ENCODE results near the gene CD99.
"Not testable (repeated sequence)": the region's sequence is repeated elsewhere in the genome, so short reads cannot be mapped to it uniquely, and the experiment has no call there.

The CD99 gene

DNA sequence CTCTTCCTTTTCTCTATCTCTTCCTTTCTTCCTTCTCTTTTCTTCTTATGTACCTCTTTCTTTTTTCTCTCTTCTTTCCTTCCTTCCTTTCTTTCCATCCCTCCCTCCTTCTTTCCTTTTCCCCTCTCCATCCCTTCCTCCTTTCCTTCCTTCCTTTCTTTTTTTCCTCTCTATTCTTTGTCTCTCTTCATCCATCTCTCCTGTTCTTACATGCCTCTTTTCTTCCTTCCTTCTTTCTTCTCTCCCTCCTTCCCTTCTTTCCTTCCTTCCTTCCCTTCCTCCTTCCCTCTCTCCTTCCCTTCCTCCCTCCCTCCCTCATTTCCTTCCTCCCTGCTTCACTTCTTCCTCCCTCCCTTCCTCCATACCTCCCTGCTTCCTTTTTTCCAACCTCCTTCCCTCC, 41.6 kb downstream of the CD99 start:
- DNase-seq: no peak

DNA sequence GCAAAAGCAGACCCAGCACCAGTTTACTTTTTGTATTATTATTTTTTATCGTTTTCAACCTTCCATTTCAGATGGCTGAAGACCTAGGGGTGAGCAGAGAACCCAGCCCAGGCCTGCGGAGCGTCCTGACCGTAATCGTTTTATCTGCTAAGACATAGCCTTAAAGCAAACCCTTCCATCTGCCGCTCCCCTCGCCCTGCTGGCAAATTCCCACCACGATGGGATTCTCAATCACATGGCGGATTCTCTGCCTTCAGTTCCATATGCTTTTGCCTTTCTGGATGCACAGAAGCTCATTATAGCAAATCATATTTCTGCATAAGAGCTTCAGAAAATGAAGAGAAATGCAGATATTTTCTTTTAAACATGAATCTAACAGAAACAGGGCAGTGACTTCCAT, 42.2 kb downstream of the CD99 start:
- no peak for DNase-seq

DNA sequence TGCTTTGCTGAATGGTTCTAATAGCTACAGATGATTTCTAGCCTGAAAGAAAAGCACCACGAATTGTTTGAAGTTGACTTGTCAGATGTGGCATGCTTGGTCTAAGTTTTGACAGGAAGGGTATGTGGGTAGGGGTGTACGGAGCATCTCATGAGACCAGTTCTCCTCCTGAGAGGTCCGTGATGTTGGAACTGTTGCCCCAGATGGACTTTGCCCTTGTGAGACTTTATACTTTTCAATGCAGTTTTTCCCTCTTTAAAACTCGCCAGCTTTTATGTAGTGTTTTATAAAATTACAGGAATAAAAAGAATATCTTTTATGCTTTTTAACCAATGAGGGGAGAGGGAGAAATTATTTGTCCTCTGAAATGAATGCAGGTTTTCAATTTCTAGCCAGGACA, 44.2 kb downstream of the CD99 start:
- no peak for DNase-seq

DNA sequence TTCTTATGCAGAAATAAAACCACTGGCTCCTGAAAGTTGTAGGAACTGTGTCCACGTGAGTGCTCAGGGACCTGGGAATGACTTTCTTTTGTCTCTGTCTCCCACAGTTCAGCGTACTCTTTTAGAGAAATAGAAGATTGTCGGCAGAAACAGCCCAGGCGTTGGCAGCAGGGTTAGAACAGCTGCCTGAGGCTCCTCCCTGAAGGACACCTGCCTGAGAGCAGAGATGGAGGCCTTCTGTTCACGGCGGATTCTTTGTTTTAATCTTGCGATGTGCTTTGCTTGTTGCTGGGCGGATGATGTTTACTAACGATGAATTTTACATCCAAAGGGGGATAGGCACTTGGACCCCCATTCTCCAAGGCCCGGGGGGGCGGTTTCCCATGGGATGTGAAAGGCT, 49.6 kb downstream of the CD99 start:
- no peak for DNase-seq

DNA sequence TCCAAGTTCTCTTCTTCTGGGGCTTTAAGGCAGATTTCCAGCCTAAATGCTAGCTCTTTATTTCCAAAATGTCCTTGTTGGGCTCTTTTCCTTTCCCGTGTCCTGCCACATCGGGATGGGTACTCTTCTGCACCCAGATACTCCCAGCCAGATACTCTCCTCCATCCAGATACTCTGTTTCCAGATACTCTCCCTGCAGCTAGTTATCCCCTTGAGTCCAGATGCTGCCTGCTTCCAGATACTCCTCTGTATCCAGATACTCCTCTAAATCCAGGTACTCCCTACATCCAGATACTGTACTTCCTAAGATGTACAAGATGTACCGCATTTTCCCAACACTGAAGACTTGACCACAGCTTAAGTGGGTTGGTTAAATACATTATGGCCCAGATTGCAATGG, 50.3 kb downstream of the CD99 start:
- no peak for DNase-seq

DNA sequence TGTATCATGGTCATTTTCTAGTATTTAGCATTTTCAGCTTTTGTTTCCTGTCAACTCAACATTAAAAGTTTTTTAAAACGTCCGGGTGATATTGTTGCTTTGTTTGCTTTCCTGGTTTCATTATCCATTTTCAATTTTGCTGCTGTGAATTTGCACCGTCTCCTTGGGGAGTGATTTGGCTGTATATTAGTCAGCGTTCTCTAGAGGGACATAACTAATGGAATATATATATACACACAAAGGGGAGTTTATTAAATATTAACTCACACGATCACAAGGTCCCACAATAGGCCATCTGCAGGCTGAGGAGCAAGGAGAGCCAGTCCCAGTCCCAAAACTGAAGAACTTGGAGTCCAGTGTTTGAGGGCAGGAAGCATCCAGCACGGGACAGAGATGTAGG, 55.2 kb downstream of the CD99 start:
- not testable (repeated sequence) for DNase-seq

DNA sequence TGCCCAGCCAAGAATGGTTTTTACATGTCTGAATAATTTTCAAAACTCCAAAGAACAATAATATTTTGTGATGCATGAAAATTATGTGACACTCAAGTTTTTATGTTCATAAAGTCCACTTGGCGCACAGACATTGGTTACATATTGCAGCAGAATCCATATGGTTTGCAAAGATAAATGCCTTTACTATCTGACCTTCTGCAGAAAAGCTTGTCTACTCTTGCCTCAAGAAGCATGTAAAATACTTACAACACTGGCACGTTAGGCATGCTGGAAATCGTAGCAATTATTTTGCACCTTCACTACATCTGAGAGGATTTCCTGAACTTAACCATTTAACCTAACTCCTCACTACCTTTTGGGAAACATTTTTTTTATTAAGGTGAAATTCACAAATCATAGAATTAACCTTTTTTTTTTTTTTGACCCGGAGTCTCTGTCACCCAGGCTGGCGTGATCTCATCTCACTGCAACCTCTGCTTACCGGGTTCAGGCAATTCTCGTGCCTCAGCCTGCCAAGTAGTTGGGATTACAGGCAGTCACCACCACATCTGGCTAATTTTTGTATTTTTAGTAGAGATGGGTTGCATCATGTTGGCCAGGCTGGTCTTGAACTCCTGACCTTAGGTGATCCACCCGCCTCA, 57.2 kb downstream of the CD99 start:
- no peak for DNase-seq

DNA sequence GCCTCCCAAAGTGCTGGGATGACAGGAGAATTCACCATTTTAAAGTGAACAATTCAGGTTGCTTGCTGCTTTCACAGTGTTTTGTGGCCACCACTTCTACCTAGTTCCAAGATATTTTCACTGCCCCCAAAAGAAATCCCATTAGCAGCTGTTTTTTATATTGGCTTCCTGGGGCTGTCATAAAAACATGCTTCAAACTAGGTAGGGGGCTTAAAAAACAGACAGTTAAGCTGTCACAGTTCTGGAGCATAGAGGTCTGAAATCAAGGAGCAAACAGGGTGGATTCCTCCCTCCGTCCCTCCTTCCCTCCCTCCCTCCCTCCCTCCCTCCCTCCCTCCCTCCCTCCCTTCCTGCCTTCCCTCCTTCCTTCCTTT, 57.7 kb downstream of the CD99 start:
- no peak for DNase-seq

DNA sequence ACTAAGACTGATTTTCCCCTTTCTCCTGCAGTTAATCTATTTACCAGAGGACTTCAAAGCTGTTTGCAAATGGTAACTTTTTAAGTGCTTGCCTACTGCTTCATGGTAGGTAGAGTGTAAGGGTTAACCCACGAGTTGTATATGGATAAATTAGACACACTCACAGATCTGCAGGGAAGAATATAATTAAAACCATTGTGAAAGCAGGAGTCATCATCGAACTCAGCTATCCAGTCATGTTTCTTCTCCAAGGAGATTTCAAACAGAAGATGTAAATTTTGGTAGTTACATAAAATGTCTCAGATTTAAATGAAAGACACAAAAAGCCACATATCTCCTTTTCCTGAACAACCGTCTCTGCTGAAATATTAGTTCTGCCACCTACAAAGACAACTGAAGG, 60.2 kb downstream of the CD99 start:
- no peak for DNase-seq

DNA sequence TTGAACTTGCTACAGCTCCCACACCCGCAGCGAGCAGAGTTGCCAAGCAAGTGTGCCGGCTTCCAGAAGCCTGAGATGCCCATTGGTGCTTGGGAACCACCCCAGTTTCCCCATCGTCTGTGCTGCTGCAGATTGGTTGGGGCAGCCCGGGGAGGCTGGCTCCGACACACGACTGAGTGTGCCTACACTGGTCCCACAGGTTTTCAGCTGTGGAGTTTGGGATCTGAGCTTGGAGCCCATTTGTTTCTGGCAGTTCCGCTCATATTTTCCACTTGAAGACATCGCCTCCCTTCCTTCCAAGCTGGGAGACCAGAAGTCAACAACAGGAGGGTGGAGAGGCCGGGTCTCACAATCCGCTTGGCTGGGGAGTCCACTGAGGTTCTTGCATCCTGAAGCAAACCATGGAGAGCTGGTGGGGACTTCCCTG, 60.8 kb downstream of the CD99 start, which contains the start of gene XG:
TSS of gene XG (plus strand) at position 167 of the 427 bp plus-strand sequence. CDS start at position 402, 235 bp downstream.
- not testable (repeated sequence) for DNase-seq

DNA sequence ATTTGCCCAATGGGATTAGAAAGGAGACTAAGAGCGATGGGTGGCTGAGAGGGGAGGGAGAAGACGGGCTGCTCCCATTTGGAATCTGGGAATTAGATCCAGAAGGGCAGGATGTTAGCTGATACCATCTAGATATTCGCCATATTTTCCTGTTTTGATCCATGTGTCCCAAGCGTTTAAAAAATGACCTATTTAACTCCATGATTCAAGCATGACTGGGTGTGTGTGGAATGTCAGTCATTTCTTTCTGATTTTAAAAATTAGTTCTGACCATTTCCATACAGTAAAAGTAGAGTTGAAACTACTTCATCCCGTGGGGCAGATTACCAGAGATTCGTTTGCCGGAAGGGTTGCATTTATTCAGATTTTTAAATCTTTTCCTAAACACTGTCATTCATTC, 61.3 kb downstream of the CD99 start:
- DNase-seq: not testable (repeated sequence)

DNA sequence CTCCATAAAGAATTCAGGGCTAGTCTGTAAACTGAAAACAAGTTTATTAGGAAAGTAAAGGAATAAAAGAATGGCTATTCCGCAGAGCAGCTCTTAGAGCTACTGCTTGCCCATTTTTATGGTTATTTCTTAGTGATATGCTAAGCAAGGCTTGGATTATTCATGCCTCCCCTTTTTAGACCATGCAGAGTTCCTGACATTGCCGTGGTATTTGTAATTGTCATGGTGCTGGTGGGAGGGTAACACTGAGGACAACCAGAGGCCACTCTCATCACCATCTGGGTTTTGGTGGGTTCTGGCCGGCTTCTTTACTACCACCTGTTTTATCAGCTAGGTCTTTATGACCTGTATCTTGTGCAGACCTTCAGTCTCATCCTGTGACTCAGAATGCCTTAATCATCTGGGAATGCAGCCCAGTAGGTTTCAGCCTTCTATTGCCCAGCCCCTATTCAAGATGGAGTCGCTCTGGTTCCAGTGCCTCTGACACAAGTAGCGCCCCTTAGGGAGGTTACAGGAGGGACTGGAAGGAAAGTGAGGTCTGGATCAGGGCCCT, 64.1 kb downstream of the CD99 start:
- DNase-seq: not testable (repeated sequence)

DNA sequence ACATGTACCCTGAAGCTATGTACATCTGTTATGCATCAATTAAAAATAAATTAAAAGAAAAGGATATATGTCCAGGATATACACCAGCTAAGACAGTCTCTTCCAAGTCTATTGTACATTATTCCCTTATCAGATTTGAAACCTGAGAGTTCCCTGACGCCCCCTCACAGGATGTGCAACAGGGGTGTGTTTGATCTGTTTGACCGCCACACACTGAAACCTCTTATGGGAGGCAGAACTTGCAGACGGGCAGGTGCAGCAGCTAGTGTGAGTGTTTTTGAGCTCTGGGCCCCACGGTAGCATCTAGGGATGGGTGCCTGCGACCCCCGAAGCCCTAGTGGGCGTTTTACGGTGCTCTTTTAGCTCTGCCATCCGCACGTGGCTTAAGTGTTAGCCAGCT, 65.5 kb downstream of the CD99 start:
- DNase-seq: no peak

DNA sequence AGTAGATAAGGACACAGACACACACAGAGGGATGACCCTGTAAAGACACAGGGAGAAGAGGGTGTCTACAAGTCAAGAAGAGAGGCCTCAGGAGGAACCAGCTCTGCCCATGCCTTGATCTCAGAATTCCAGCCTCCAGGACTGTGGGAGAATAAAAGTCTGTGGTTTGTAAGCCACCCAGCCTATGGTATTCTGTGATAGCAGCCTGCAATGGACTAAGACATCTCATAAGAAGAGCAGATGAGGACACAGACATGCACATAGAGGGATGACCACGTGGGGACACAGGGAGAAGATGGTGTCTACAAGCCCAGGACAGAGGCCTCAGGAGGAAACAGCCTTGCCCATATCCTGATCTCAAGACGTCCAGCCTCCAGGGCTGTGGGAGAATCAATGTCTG, 70.2 kb downstream of the CD99 start:
- DNase-seq: no peak

DNA sequence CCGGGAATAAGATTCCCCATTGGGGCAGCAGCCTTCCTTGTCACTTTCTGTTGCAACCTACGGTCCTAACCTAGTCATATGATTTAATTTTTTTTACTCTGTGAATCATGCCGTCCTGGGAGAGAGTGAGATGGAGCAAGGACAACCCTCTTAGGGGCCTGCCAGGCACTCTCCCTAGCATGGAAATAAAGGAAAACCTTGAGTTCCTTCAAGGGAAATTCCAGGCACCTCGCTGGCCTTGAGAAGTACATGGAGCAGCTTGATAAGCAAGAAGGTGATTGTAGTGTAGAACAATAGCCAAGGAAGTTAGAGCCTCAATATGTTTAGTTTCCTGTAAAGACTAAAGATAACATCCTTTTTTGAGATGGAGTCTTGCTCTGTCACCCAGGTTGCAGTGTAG, 71.6 kb downstream of the CD99 start:
- DNase-seq: not testable (repeated sequence)

DNA sequence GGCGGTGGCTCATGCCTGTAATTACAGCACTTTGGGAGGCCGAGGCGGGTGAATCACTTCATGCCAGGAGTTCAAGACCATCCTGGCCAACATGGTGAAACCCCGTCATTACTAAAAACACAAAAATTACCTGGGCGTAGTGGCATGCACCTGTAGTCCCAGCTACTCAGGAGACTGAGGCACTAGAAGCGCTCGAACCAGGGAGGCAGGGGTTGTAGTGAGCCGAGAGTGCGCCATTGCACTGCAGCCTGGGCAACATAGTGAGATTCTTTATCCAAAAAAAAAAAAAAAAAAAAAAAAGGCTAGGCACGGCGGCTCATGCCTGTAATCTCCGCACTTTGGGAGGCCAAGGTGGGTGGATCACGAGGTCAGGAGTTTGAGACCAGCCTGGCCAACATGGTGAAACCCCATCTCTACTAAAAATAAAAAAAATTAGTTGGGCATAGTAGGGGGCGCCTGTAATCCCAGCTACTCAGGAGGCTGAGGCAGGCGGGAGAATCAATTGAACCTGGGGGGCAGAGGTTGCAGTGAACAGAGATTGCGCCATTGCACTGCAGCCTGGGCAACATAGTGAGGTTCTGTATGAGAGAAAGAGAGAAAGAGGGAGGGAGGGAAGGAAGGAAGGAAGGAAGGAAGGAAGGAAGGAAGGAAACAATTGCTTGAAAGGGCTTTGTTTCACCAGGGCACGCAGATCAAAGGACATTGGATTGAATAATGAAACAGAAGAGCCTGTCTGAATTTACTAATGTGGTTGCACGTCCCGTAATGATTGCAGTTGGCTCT, 73.9 kb downstream of the CD99 start:
- not testable (repeated sequence) for DNase-seq

DNA sequence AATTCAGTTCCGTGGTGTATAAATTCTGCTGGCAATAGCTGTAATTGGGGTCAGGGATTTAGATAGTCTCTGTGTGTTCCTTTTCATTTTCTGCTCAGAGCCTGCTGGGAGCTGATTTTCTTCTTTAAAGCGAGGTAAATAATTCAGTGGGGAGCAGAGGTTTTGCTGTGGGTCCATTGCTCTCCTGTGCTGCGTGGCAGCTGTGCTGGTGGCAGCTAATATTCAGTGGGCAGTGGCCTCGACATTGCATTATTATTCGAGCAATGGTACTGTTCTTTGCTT, 74.4 kb downstream of the CD99 start:
- DNase-seq: no peak

DNA sequence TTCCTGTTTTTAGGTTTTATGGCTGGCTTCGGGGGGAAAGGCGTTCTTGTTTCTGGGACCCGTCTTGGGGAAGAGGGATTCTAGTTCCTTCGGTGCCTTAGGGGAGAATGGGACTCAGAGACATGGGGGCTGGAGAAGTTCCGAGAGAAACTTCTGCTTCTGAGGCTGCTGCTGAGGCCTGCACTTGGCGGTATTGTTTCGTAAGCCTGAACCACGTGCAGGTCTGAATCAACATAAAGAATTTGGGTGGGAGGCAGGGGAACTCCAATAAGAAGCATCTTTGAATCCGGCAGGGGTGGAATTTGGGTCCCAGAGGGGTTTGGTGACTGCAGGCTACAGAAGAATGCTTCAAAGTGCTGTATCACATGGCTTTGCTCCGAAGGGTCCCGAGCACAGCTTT, 75.8 kb downstream of the CD99 start:
- DNase-seq: no peak

DNA sequence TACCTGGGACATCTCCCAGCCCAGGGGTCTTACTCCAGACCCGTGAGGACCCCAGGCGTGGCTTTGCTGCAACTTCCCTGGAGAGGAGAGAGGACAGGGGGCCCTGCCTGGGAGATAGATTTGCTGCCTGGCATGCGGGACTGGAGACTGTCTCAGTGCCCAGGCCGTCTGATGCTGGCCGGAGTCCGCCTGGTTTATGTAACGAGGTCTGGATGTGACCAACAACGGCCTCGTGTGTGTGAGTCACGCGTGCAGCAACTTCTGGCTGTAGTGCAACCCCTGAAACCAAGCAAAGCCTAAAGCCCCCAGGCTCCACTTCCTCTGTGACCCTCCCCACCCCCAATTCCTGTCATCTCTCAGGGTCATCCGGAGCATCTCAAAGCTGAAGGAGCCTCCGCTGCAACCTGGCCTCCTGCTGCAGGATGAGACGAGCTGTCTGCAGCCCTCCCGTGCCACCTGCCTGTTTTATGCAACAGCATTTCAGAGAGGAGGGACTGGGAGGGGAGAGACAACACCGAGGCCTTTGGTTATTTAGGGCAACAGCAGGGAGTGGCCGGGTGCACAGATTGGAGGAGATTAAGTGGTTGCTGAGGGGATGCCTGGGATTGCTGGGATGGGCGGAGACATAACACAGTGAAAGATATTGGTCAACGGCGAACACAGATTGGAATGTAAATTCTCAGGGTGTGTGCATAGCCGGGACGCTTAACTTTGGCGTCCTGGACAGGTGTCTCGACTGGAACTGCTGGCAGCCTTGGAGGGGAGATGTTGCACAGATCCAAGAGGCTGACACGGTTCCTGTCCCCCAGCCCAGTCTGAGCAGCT, 76.7 kb downstream of the CD99 start:
- DNase-seq: no peak

DNA sequence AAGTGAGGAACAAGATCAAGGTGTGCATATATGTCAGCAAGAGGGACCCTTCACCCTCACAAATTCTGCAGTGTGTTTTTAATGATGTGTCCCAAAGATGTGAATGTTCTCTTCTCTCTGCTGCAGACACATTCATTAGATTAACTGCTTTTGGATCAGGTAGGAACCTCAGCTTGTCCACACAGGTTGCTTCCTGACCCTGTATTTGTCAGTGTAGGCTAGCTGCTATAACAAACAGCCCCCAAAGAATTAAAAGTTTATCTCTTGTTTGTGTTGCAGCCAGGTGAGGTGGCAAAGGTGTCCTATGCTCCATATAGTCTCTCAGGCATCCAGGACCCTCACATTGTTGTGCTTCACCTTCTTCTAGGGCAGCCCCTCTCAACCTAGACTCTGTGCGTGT, 78.5 kb downstream of the CD99 start:
- DNase-seq: no peak

DNA sequence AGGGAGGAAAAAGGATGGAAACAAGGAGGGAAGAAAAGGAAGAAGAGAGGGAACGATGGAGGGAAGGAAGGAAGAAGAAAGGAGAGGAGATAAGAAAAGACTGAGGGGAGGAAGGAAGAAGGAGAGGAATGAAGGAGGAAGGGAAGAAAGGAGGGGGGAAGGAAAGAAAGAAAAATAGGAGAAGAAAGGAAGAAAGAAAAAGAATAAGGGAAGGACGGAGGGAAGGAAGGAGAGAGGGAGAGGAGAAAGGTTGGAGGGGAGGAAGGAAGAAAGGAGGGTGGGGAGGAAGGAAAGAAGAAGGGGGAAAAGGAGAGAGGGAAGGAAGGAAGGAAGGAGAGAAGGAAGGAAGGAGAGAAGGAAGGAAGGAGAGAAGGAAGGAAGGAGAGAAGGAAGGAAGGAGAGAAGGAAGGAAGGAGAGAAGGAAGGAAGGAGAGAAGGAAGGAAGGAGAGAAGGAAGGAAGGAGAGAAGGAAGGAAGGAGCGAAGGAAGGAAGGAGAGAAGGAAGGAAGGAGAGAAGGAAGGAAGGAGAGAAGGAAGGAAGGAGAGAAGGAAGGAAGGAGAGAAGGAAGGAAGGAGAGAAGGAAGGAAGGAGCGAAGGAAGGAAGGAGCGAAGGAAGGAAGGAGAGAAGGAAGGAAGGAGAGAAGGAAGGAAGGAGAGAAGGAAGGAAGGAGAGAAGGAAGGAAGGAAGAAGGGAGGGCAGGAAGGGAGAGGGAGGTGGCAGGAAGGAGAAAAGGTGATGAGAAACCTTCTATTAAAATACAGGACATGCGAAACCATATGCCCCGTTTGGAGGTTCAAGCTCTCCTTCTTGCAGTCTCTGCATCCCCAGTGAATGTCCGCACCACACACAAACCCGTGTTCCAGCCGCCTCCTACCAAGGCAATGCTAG, 82.3 kb downstream of the CD99 start:
- not testable (repeated sequence) for DNase-seq

DNA sequence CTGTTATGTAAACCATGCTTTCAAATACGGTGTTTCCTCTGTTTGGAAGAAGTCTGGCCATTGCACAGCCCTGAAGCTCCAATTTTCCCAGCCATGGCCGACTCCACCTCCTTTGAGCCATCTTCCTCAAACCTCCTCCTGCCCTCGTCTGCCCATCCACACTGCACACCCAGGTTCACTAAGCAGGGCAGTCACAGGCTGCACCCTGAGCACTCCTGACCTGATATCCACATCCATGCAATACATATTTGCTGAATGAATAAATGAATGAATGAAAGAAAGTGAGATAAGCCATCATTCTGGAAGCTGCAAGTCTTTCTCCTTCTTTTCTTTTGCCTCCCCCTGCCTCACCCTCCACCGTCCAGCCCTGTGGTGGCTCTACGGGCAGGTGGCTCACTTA, 83.0 kb downstream of the CD99 start:
- no peak for DNase-seq

DNA sequence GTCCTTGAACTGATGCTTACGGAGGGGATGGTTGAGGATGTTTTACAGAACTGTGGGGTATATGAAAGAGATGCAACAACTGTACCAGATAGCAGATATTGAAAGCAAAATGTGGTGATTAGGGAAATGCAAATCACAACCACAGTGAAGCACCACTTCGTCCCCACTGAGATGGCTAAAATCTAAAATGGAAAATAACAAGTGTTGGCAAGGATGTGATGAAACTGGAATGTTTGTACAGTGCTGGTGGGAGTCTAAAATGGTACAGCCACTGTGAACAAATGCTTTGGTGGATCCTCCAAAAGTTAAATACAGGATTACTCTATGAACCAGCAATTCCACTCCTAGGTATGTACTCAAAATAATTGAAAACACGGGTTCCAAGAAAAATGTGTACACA, 83.7 kb downstream of the CD99 start:
- no peak for DNase-seq
